ENCODE results near the gene SLC1A2.
"Not testable (repeated sequence)": the region's sequence is repeated elsewhere in the genome, so short reads cannot be mapped to it uniquely, and the experiment has no call there.

SLC1A2 gene

GRCh38 chr11:35237860-35238715 lies 181.3 kb downstream of the SLC1A2 start:
- DNase-seq, result peak; percentile 24

- DNase-seq, result no peak
Observed at GRCh38 chr11:35237351-35237750, 182.0 kb downstream of the SLC1A2 start.

- no peak for DNase-seq
Observed at GRCh38 chr11:35236667-35237003, 182.7 kb downstream of the SLC1A2 start.

- peak; percentile 41 for DNase-seq
Observed at GRCh38 chr11:35235936-35236666, 183.3 kb downstream of the SLC1A2 start.

- DNase-seq, result no peak
Observed at GRCh38 chr11:35235498-35235897, 183.9 kb downstream of the SLC1A2 start.

- no peak for DNase-seq
Observed at GRCh38 chr11:35235157-35235468, 184.2 kb downstream of the SLC1A2 start.

- DNase-seq, result no peak
Observed at GRCh38 chr11:35234460-35235156, 184.8 kb downstream of the SLC1A2 start.

- no peak for DNase-seq
Observed at GRCh38 chr11:35233518-35233917, 185.8 kb downstream of the SLC1A2 start.

GRCh38 chr11:35232891-35233330 lies 186.4 kb downstream of the SLC1A2 start:
- DNase-seq, result no peak

GRCh38 chr11:35231076-35231860 lies 188.1 kb downstream of the SLC1A2 start:
- no peak for DNase-seq

GRCh38 chr11:35230388-35230787 lies 189.0 kb downstream of the SLC1A2 start:
- DNase-seq, result no peak

- DNase-seq, result no peak
Observed at GRCh38 chr11:35228328-35228725, 191.0 kb downstream of the SLC1A2 start.

- DNase-seq, result no peak
Observed at GRCh38 chr11:35227576-35228327, 191.6 kb downstream of the SLC1A2 start.

GRCh38 chr11:35226756-35227155 lies 192.6 kb downstream of the SLC1A2 start:
- not testable (repeated sequence) for DNase-seq

GRCh38 chr11:35225946-35226520 lies 193.3 kb downstream of the SLC1A2 start:
- no peak for DNase-seq

GRCh38 chr11:35223991-35224390 lies 195.4 kb downstream of the SLC1A2 start:
- DNase-seq, result no peak

- DNase-seq, result no peak
Observed at GRCh38 chr11:35223371-35223796, 196.0 kb downstream of the SLC1A2 start.

- no peak for DNase-seq
Observed at GRCh38 chr11:35218956-35219355, 200.4 kb downstream of the SLC1A2 start.

GRCh38 chr11:35216962-35217678 lies 202.2 kb downstream of the SLC1A2 start:
- no peak for DNase-seq

GRCh38 chr11:35215945-35216344 lies 203.4 kb downstream of the SLC1A2 start:
- DNase-seq, result no peak

GRCh38 chr11:35214792-35215193 lies 204.6 kb downstream of the SLC1A2 start:
- DNase-seq, result peak; percentile 40
